Stimulated activated CD8-positive, alpha-beta memory T cell treated with anti-CD3 and anti-CD28 coated beads, Interleukin-12 subunit alpha, Interleukin-12 subunit beta, amount 100 ng/mL, for 1 hour (primary cell): ENCODE results near the gene GRIN2A.

Source experiments
- DNase-seq: peaks from one replicate; pipeline ENCODE4 v3.0.0-alpha.2; 2020; ENCODE audit warnings: low read depth

GRIN2A gene

DNA sequence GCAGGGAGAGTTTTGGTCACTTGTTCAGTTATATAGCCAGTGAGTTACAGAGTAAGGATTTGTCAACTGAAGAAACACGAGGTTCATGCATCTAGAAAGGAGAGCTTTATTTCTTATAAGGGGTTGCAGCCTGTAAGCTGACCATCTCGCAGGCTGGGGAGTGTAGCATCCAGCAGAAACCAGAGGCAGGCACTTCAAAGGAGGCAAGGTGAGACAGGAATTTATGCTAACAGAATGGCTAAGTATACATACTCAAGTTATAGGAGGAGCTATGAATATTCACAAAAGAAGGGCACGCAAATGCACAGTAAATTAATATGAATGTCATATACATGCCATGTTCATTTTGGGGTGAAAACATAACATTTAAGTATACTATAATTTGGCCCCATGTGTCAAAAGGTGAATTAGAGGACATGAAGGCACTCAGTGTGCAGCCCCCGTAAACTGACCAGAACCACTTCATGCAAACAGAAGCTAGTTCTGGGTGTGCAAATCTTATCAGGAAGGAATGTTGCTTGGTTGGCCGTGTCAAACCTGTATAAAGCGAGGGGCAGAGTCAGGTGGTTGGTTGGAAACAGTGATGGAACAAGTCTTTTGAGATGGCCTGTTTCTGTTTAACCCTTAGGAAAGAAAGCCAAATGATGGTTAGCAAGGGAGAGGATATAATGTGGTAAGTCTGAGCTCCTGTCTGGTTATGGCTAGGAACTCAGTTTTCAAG, 97.0 kb downstream of the GRIN2A start:
- DNase-seq, result no peak

DNA sequence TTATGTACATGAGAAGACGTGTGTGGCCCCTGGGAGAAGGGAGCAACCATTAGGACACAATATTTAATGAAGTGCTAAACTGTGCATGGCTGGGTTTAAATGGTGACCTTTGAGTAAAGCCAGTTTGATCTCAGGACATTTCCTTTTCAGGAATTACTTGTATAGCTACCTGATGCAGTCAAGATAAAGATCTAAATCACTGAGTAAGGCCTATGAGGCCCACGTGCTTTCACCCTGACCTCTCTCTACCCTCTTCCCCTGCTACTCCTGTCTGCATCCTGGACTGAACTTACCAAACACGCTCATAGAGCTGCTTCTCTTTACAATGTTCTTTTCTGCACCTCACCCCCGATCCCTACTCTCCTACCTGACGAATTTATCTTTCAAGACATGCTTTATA, 98.9 kb downstream of the GRIN2A start:
- DNase-seq, result no peak

- DNase-seq, result no peak
These were observed 100.9 kb downstream of the GRIN2A start for GRCh38 chr16:10081201-10081940.

- no peak for DNase-seq
These were observed 102.0 kb downstream of the GRIN2A start for GRCh38 chr16:10080051-10080772.

DNA sequence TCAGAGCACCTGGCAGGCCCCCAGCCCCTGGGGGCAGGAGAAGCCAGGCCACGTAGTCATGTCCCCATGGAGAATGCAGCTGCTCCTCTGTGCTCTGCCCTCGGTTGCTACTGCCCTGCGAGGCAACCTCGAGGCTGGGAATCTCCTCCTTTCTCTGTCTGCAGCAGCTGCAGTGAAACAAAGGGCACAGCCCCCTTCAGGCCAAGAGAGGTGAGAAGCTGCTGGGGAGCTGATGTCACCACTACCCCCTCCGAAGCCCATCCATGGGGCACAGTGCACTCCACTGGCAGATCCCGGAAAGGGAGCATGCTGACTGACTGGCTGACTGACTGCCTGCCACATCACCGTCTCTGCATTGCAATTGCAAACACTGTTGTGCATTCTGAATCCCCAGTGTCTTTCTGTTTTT, 103.7 kb downstream of the GRIN2A start:
- no peak for DNase-seq

- DNase-seq, result no peak
These were observed 104.4 kb downstream of the GRIN2A start for GRCh38 chr16:10077861-10078260.

DNA sequence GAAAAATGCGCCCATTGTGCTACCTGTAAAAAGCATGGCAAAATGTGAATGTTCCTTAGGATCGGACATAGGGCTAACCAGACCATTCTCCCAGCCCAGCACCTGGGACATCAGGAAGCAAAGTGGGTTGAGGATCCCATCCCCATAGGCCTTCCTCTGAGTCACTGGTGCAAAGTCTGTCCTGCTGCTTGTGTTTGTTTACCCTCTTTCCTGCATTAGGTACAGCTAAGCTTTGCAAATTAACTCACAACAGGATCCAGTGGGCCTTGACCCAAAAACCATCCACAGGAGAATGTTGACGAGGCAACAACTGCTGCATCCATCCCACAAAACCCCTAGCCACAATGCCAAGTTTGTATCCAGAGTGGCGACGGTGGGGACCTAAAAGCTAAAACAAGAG, 106.2 kb downstream of the GRIN2A start:
- DNase-seq, result no peak

GRCh38 chr16:10070591-10070990, 111.6 kb downstream of the GRIN2A start:
- DNase-seq, result no peak

DNA sequence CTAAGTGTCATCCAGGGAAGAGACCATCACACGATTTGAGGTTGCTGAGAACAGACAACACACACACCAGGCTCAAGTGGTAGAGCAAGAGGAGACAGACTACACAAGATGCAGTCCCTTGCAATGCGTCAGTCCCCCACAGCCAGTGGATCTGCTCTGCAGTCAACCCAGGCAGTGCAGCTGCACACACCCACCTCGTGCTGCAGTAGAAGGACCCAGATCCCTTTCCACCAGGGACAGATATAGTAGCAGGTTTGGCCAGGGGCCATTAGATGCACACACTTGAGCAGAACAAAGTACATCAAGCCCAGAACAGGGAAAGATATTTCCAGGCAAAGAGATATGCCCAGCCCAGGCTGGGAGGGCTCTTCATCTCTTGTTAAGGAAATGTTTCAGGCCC, 112.9 kb downstream of the GRIN2A start:
- DNase-seq, result no peak

DNA sequence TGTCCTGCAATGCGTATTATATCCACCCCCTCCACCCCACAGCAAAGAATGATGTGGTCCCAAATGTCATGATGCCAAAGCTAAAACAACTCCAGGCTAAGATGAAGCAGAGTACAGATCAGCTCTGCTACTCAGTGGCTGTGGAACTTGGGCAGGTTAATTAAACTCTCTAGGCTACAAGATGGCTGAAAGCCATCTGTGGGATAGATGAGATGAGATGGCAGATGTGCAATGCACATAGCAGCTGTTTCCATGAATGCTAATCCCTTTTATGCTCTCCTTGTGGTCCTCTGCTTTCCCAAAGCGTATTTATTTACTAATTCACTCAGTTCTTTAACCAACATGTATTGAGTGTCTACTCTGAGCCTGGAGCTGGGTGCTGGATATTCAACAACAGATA, 114.4 kb downstream of the GRIN2A start:
- DNase-seq, result no peak

DNA sequence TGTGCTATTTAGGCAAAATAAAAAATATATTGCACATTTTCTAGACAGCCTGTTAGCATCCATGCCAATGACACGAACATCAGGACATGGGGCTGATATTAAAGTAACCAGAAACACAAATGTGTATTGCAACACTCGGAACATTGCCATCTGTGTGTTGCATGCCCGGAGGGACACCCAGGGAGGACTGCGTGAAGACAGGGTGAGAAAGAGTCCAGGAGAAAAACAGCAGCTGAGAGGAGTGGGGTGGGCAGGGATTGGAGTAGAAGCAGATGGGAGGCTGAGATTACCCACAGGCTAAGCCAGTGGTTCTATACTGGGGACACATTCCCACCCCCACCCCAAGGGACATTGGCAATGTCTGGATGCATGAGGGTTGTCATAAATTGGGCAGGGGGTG, 114.8 kb downstream of the GRIN2A start:
- DNase-seq, result no peak

- no peak for DNase-seq
These were observed 117.2 kb downstream of the GRIN2A start for GRCh38 chr16:10065019-10065418.

- DNase-seq, result no peak
These were observed 133.4 kb downstream of the GRIN2A start for GRCh38 chr16:10048850-10049249.

GRCh38 chr16:10045947-10046346, 136.3 kb downstream of the GRIN2A start:
- DNase-seq, result no peak

DNA sequence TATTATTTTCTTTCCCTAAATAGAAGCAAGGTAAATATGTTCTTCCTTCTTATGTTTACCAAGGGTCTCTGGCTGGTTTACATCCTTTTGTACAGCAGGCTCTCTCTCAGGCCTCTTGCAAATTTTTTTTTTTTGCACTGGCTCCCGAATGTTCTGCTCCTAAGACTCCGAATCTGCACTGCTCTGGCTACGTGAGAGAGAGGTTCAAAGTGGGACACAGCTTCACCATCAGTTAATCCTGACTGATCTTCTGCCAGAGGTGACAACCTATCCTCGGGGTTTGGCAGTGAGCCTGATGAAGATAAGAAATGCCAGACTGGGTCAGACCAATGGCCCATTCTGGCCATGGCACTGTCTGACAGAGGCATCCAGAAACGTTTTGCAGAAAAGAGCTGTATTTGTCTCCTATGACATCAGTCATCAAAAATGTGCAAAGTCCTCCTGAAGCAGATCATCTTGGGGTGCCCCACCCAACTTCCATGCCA, 136.9 kb downstream of the GRIN2A start:
- no peak for DNase-seq

- DNase-seq, result no peak
These were observed 141.8 kb downstream of the GRIN2A start for GRCh38 chr16:10040136-10041080.

DNA sequence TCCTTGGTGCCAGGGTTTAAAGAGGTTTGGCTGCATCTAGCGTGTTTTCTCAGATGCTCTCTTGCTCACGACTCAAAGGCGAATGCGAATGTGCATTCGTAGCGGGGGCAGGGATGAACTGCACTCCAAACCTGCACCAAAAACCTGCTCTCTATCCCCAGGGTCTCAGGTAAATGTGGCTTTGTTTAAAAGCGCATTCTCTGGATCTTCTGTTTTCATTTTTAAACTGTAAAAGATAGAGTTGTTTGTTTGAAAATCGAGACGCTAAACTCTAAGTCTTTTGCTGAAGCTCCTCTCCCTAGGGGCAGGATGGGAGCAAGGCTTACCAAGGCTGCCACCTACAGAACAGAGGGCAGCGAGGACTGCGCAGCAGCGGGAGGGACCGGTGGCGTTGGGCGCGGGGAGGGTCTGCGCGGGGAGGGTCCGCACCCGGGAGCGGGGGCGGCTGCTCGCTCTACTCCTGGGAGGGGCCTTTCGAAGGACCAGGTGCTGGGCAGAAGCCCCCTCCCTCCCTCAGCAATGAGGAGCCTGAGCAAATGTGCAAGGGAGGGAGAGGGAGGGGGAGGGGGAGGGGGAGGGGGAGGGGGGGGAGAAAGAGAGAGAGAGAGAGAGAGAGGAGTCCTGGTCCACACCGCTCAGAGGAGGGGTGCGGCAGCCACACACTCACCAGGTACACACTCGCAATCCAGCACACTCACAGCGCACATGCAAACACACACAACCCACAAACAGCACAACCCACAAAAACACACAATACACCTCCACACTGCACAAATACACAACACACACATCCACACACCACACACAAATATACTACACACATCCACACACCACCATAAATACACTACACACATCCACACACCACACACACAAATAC, 142.8 kb downstream of the GRIN2A start:
- DNase-seq, result no peak

DNA sequence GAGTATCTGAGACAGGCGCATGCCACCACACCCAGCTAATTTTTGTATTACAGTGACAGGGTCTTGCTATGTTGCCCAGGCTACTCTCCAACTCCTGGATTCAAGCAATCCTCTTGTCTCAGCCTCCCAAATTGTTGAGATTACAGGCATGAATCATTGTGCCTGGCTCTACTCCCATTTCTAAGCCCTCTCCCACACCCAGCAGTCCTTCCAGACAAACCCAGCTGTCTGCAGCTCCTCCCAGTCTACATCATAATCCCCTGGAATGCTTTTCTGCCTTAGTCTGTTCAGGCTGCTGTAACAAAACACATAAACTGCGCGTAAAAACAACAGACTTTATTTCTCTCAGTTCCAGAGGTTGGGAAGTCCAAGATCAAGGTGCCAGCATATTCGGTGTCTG, 144.5 kb downstream of the GRIN2A start:
- no peak for DNase-seq

- DNase-seq, result no peak
These were observed 145.3 kb downstream of the GRIN2A start for GRCh38 chr16:10036956-10037355.

- DNase-seq, result no peak
These were observed 148.7 kb downstream of the GRIN2A start for GRCh38 chr16:10033556-10033955.

GRCh38 chr16:10031955-10032354, 150.3 kb downstream of the GRIN2A start:
- DNase-seq, result no peak
